Activated B cell treated with CpG ODN at 0.5 μM for 24 hours (primary cell): ENCODE data around the gene CLPTM1. TPM values are rescaled to one million over a fixed set of nuclear protein-coding genes. Genes with fewer than 3 reads are reported as not detected.

Source experiments
- ATAC-seq: fragments of 200-7000 bp; cut with Tn5 transposase; one replicate; pipeline ENCODE4 v1.10.0; 2021; ENCODE audit warnings: low read depth, mild to moderate bottlenecking, moderate library complexity
- CTCF ChIA-PET: fragments of 350-600 bp; sonication (Branson Sonifier 250); formaldehyde crosslinking; loops from one replicate; lab custom pipeline; 2021; ENCODE audit warnings: antibody characterized with exemption; lab: Charles Lee
- POLR2A ChIA-PET: fragments of 350-600 bp; sonication (Branson Sonifier 250); formaldehyde crosslinking; loops from one replicate; lab custom pipeline; 2021; ENCODE audit warnings: antibody characterized with exemption; lab: Charles Lee
- DNase-seq: peaks from one replicate; pipeline ENCODE4 v3.0.0; 2022
- H3K27ac Mint-ChIP-seq: one replicate; pipeline ENCODE4 v1.8.0; 2020; ENCODE audit warnings: mixed read lengths
- H3K27me3 Mint-ChIP-seq: one replicate; pipeline ENCODE4 v1.8.0; 2021; ENCODE audit warnings: mixed read lengths
- H3K36me3 Mint-ChIP-seq: one replicate; pipeline ENCODE4 v1.8.0; 2021; ENCODE audit warnings: low read depth, mixed read lengths
- H3K4me1 Mint-ChIP-seq: one replicate; pipeline ENCODE4 v1.8.0; 2021; ENCODE audit warnings: mixed read lengths
- H3K4me3 Mint-ChIP-seq: one replicate; pipeline ENCODE4 v1.8.0; 2020; ENCODE audit warnings: mild to moderate bottlenecking, mixed read lengths
- H3K9me3 Mint-ChIP-seq: one replicate; pipeline ENCODE4 v1.8.0; 2020; ENCODE audit warnings: mixed read lengths
- intact Hi-C: fragments of 100-400 bp; cut with micrococcal nuclease; formaldehyde crosslinking; loops from one replicate; pipeline ENCODE4 v1.15.1; 2024
- total RNA-seq: library from RNA; stranded (reverse); gene quantifications from 2 replicates; pipeline ENCODE4 v1.2.3, GENCODE V29; 2022
- TF ChIP-seq, protein P1 (sequence below): fragments of 200-600 bp; IDR thresholded peaks from one replicate; pipeline ENCODE4 v1.8.0; 2022; ENCODE audit warnings: antibody characterized with exemption, mild to moderate bottlenecking

Gene CLPTM1
- total RNA-seq, 1 donor from 2014 or later = 92.1 TPM

DNA sequence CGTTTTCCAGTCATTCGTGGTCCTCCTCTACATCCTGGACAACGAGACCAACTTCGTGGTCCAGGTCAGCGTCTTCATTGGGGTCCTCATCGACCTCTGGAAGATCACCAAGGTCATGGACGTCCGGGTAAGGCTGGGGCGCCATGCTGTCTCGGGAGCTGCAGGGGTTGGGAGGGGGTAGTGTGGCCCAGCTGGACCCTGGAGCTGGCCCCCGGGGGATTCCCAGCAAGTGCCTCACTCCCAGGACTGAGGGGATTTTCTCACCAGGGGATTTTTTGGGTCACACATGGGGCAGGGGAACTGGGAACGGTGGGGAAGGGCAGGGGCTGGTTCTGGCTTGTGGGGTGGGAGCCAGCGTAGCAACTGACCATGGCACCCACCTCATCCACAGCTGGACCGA, 35.3 kb downstream of the CLPTM1 start:
- TF ChIP-seq, protein P1, sequence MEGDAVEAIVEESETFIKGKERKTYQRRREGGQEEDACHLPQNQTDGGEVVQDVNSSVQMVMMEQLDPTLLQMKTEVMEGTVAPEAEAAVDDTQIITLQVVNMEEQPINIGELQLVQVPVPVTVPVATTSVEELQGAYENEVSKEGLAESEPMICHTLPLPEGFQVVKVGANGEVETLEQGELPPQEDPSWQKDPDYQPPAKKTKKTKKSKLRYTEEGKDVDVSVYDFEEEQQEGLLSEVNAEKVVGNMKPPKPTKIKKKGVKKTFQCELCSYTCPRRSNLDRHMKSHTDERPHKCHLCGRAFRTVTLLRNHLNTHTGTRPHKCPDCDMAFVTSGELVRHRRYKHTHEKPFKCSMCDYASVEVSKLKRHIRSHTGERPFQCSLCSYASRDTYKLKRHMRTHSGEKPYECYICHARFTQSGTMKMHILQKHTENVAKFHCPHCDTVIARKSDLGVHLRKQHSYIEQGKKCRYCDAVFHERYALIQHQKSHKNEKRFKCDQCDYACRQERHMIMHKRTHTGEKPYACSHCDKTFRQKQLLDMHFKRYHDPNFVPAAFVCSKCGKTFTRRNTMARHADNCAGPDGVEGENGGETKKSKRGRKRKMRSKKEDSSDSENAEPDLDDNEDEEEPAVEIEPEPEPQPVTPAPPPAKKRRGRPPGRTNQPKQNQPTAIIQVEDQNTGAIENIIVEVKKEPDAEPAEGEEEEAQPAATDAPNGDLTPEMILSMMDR = no peak
- intact Hi-C loops = no loop called here
- Mint-ChIP-seq H3K4me1 (peaks cover 7% of the 10 kb centered on the region), H3K27me3 (no peaks in the 10 kb centered on the region), H3K9me3 (no peaks in the 10 kb centered on the region), H3K36me3 (peaks cover 63% of the 10 kb centered on the region), H3K27ac (no peak overlapping the region), H3K4me3 (no peak overlapping the region)
- DNase-seq (no peak), ATAC-seq (no peak)
- POLR2A ChIA-PET = interaction anchor here (1.2 to 2.3 kb wide), 2 partner anchors 11 to 49 kb away, joined by 4 to 14 read pairs; partner anchors contain the start of gene RELB
- CTCF ChIA-PET = interaction anchor here (1.2 to 3.4 kb wide), 3 partner anchors 57 to 197 kb away, joined by 3 to 30 read pairs (median 11); no protein-coding TSS in a partner anchor

DNA sequence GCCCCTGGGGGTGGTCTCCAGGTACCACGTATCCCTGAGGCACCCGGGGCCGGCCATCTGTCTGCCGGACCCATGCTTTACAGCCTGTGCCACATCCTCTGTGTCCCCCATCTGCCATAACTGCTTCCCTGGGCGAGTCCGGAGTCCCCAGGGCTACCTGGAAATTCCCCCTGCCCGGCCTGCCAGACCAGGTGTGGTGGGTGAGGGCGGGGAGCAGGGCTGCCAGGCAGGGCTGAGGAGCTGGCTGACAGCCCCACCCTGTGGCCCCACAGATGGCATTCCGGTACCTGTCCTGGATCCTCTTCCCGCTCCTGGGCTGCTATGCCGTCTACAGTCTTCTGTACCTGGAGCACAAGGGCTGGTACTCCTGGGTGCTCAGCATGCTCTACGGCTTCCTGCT, 35.8 kb downstream of the CLPTM1 start:
- ChIA-PET CTCF (interaction anchor here (3.4 kb wide), 1 partner anchor 69 kb away, joined by 30 read pairs; no protein-coding TSS in a partner anchor), POLR2A (interaction anchor here (1.2 kb wide), 1 partner anchor 48 kb away, joined by 4 read pairs; no protein-coding TSS in a partner anchor)

DNA sequence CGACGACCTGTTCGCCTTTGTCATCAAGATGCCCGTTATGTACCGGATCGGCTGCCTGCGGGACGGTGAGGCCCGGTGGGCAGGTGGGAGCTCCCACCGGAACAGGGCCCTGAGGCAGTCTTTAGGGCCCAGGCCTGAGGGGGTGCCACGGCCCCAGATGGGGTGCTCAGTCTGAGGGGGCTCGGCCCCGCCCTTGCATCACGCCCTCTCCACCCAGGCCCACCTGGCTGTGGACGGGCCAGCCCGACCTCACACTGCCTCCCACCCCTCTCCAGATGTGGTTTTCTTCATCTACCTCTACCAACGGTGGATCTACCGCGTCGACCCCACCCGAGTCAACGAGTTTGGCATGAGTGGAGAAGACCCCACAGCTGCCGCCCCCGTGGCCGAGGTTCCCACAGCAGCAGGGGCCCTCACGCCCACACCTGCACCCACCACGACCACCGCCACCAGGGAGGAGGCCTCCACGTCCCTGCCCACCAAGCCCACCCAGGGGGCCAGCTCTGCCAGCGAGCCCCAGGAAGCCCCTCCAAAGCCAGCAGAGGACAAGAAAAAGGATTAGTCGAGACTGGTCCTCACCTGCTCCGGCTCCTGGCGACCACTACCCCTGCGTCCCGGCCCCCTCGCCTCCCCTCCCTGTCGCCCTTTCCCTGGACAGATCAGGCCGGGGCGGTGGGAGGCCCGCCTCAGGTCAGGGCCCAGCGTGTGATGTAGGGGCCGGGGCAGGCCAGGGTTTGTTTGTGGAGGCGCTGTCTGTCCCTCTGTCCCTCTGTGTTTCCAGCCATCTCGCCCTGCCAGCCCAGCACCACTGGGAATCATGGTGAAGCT, 37.4 kb downstream of the CLPTM1 start:
- no peak overlapping the region for H3K4me3 Mint-ChIP-seq
- intact Hi-C loops = no loop called here
- H3K4me1 Mint-ChIP-seq = peaks cover 7% of the 10 kb centered on the region
- TF ChIP-seq, protein P1 = no peak
- no peaks in the 10 kb centered on the region for H3K9me3 Mint-ChIP-seq
- H3K36me3 Mint-ChIP-seq = peaks cover 43% of the 10 kb centered on the region
- ATAC-seq = no peak
- H3K27ac Mint-ChIP-seq = no peak overlapping the region
- no peak for DNase-seq
- POLR2A ChIA-PET = no interaction called here
- H3K27me3 Mint-ChIP-seq = no peaks in the 10 kb centered on the region
- CTCF ChIA-PET = no interaction called here

More for the DNA sequence above, 35.8 kb downstream of the CLPTM1 start:
- DNase-seq (no peak), ATAC-seq (no peak)
- peaks cover 58% of the 10 kb centered on the region for H3K36me3 Mint-ChIP-seq
- H3K4me1 Mint-ChIP-seq = peaks cover 7% of the 10 kb centered on the region
- intact Hi-C loops = no loop called here
- TF ChIP-seq, protein P1 = no peak
- H3K27me3 Mint-ChIP-seq = no peaks in the 10 kb centered on the region
- no peak overlapping the region for H3K27ac Mint-ChIP-seq
- no peaks in the 10 kb centered on the region for H3K9me3 Mint-ChIP-seq
- no peak overlapping the region for H3K4me3 Mint-ChIP-seq

DNA sequence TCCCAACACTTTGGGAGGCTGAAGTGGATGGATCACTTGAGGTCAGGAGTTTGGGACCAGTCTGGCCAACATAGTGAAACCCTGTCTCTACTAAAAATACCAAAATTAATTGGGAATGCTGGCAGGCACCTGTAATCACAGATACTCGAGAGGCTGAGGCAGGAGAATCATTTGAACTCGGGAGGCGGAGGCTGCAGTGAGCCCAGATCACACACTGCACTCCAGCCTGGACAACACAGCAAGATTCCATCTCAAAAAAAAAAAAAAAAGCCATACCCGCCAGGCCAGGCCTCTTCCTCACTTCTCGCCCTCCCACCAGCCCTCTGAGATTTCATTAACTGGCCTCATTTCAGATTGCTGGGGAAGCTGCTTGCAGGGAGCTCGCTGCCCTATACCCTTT, 38.3 kb downstream of the CLPTM1 start:
- peaks cover 7% of the 10 kb centered on the region for H3K4me1 Mint-ChIP-seq
- no peaks in the 10 kb centered on the region for H3K9me3 Mint-ChIP-seq
- ChIA-PET CTCF (no interaction called here), POLR2A (interaction anchor here (0.6 kb wide), 1 partner anchor 82 kb away, joined by 4 read pairs; no protein-coding TSS in a partner anchor)
- H3K27me3 Mint-ChIP-seq = no peaks in the 10 kb centered on the region
- TF ChIP-seq, protein P1 = no peak
- peaks cover 39% of the 10 kb centered on the region for H3K36me3 Mint-ChIP-seq
- H3K27ac Mint-ChIP-seq = no peak overlapping the region
- intact Hi-C loops = no loop called here
- H3K4me3 Mint-ChIP-seq = no peak overlapping the region
- ATAC-seq (no peak), DNase-seq (no peak)

DNA sequence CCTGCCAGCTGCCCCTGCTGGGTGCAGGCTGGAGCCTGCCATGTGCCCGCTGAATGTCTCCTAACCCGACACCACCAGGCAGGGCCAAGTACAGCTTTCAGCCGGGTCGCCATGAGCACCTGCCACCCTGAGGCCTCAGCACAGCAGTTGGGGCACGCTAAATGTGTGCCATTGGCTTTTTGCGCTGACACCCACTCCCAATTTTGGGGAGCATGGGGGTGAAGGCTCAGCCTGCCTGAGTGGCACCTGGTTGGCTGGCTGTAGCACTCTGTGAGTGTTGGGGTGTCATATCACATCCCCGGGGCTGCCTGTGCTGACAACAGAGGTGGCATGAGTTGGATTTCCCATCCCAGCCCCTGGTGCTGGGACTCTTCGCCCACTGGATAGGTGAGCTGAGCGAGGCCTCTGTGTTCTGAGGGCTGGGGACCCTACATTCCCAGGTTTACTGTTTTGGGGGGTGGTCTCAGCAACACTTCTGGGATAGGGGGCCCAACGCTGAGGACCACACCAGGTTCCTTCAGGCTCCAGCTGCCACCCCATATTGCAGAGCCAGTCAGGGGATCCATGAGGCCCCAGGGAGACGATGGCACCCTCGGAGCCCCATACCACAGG, 38.9 kb downstream of the CLPTM1 start:
- ChIA-PET POLR2A (interaction anchor here (0.6 kb wide), 1 partner anchor 82 kb away, joined by 4 read pairs; no protein-coding TSS in a partner anchor), CTCF (no interaction called here)
- H3K36me3 Mint-ChIP-seq = peaks cover 34% of the 10 kb centered on the region
- no peaks in the 10 kb centered on the region for H3K27me3 Mint-ChIP-seq
- no peak for ATAC-seq
- no peaks in the 10 kb centered on the region for H3K9me3 Mint-ChIP-seq
- TF ChIP-seq, protein P1 = no peak
- no peak overlapping the region for H3K4me3 Mint-ChIP-seq
- H3K4me1 Mint-ChIP-seq = peaks cover 7% of the 10 kb centered on the region
- no peak overlapping the region for H3K27ac Mint-ChIP-seq
- intact Hi-C loops = no loop called here
- DNase-seq = no peak
